GM23338 (cell line): ENCODE results near the gene EYS. TPM values are rescaled to one million over a fixed set of nuclear protein-coding genes. Genes with fewer than 3 reads are reported as not detected.
A peak's percentile ranks its signal among the peaks of the same experiment; 100 is the strongest.

Source experiments
- ATAC-seq: fragments of 200-7000 bp; cut with Tn5 transposase; 3 replicates; pipeline ENCODE4 v1.9.1; 2020
- DNase-seq: peaks from one replicate; pipeline ENCODE4 v3.0.0-alpha.2; 2015; ENCODE audit warnings: low spot score
- H2AFZ ChIP-seq: fragments of 200-600 bp; sonication (generic); 2 replicates; pipeline ENCODE4 v1.8.0; 2016; ENCODE audit warnings: antibody characterized with exemption, mild to moderate bottlenecking, moderate library complexity
- H3F3A ChIP-seq: fragments of 200-600 bp; sonication (generic); replicated peaks from 2 replicates; pipeline ENCODE4 v1.8.0; 2017; ENCODE audit warnings: antibody characterized with exemption, mixed run types, low read depth
- H3K27ac ChIP-seq: fragments of 200-600 bp; sonication (generic); 2 replicates; pipeline ENCODE4 v1.6.1; 2016; ENCODE audit warnings: low read depth
- H3K27me3 ChIP-seq: fragments of 200-600 bp; sonication (generic); 2 replicates; pipeline ENCODE4 v1.8.0; 2016; ENCODE audit warnings: mild to moderate bottlenecking, mixed run types, moderate library complexity; ENCODE audit not compliant: insufficient read depth
- H3K36me3 ChIP-seq: fragments of 200-600 bp; sonication (generic); 2 replicates; pipeline ENCODE4 v1.8.0; 2016; ENCODE audit warnings: mild to moderate bottlenecking; ENCODE audit not compliant: insufficient read depth
- H3K4me1 ChIP-seq: fragments of 200-600 bp; sonication (generic); 2 replicates; pipeline ENCODE4 v1.8.0; 2016; ENCODE audit warnings: mild to moderate bottlenecking, moderate library complexity; ENCODE audit not compliant: insufficient read depth
- H3K4me2 ChIP-seq: fragments of 200-600 bp; sonication (generic); 2 replicates; pipeline ENCODE4 v1.7.1; 2017; ENCODE audit warnings: mixed run types
- H3K4me3 ChIP-seq: fragments of 200-600 bp; sonication (generic); 2 replicates; pipeline ENCODE4 v1.6.1; 2016; ENCODE audit warnings: mixed run types
- H3K79me2 ChIP-seq: fragments of 200-600 bp; sonication (generic); replicated peaks from 2 replicates; pipeline ENCODE4 v1.8.0; 2017; ENCODE audit warnings: mild to moderate bottlenecking; ENCODE audit not compliant: insufficient read depth
- H3K9me2 ChIP-seq: fragments of 200-600 bp; sonication (generic); 2 replicates; pipeline ENCODE4 v1.8.0; 2017; ENCODE audit not compliant: insufficient read depth
- H4K20me1 ChIP-seq: fragments of 200-600 bp; sonication (generic); replicated peaks from 2 replicates; pipeline ENCODE4 v1.8.0; 2017; ENCODE audit warnings: mild to moderate bottlenecking; ENCODE audit not compliant: insufficient read depth
- H3K27ac Mint-ChIP-seq: 2 replicates; pipeline ENCODE4 v1.8.0; 2020; ENCODE audit warnings: inconsistent platforms, mild to moderate bottlenecking, moderate library complexity, mixed read lengths
- H3K27me3 Mint-ChIP-seq: 3 replicates; pipeline ENCODE4 v1.8.0; 2022; ENCODE audit warnings: low read depth, mild to moderate bottlenecking, moderate library complexity, mixed read lengths, inconsistent platforms; ENCODE audit not compliant: insufficient read depth, poor library complexity
- H3K36me3 Mint-ChIP-seq: 3 replicates; pipeline ENCODE4 v1.8.0; 2021; ENCODE audit warnings: low read depth, mild to moderate bottlenecking, inconsistent platforms, moderate library complexity, mixed read lengths
- H3K4me1 Mint-ChIP-seq: 3 replicates; pipeline ENCODE4 v1.8.0; 2020; ENCODE audit warnings: mild to moderate bottlenecking, inconsistent platforms, mixed read lengths
- H3K4me3 Mint-ChIP-seq: 3 replicates; pipeline ENCODE4 v1.8.0; 2021; ENCODE audit warnings: moderate library complexity, mild to moderate bottlenecking, inconsistent platforms, mixed read lengths
- H3K9me3 Mint-ChIP-seq: 3 replicates; pipeline ENCODE4 v1.8.0; 2020; ENCODE audit warnings: moderate library complexity, mild to moderate bottlenecking, inconsistent platforms, mixed read lengths
- CTCF ChIP-seq, 2 experiments: fragments of 200-600 bp in 1 of 2; sonication (generic) in 1 of 2; conservative IDR thresholded peaks; 2 replicates each; pipeline versions ENCODE4 v1.5.1 to v1.6.1; 2016 to 2017; ENCODE audit warnings: antibody characterized with exemption in 2 of 2, low read depth in 2 of 2, mild to moderate bottlenecking in 2 of 2, moderate library complexity in 1 of 2
- ETS1 ChIP-seq: IDR thresholded peaks from 2 replicates; pipeline ENCODE4 v1.6.1; 2016; ENCODE audit warnings: antibody characterized with exemption
- EZH2phosphoT487 ChIP-seq: fragments of 200-600 bp; sonication (generic); IDR thresholded peaks from one replicate; pipeline ENCODE4 v1.8.1; 2018; ENCODE audit warnings: antibody characterized with exemption; ENCODE audit not compliant: unreplicated experiment
- JUNB ChIP-seq: IDR thresholded peaks from one replicate; pipeline ENCODE4 v1.6.1; 2016; ENCODE audit warnings: antibody characterized with exemption; ENCODE audit not compliant: unreplicated experiment
- REST ChIP-seq: IDR thresholded peaks from one replicate; pipeline ENCODE4 v1.6.1; 2018; ENCODE audit warnings: antibody characterized with exemption; ENCODE audit not compliant: unreplicated experiment
- STAT1 ChIP-seq: IDR thresholded peaks from one replicate; pipeline ENCODE4 v1.6.1; 2016; ENCODE audit warnings: antibody characterized with exemption; ENCODE audit not compliant: unreplicated experiment
- ZNF331 ChIP-seq: fragments of 250-450 bp; sonication (Bioruptor Pico); IDR thresholded peaks from 2 replicates; pipeline ENCODE4 v1.5.0; 2020; ENCODE audit warnings: low read depth, mild to moderate bottlenecking, moderate library complexity
- ZNF462 ChIP-seq: fragments of 250-450 bp; sonication (Bioruptor Pico); IDR thresholded peaks from 2 replicates; pipeline ENCODE4 v1.5.0; 2020; ENCODE audit warnings: mild to moderate bottlenecking, moderate library complexity
- polyA plus RNA-seq: library from polyadenylated mRNA; unstranded; fragments of >200 nt; fragmentation: Nextera tagmentation; extraction: Ambion mirVana; gene quantifications from 2 replicates; pipeline ENCODE4 v1.2.1, GENCODE V29; 2016
- total RNA-seq: library from RNA; depleted of rRNA; stranded (reverse); fragments of >200 nt; shearing (Covaris generic); gene quantifications from 2 replicates; pipeline ENCODE4 v1.2.3, GENCODE V29; 2014

EYS gene
- total and polyA plus RNA-seq, 2 experiments from 2014 or later: 0.38 to 0.52 TPM

GRCh38 chr6:63765828-63766227, 1941.2 kb downstream of the EYS start:
- peaks cover 4% of the 10 kb centered on the region; the same call in 1 of the 3 replicates for H3K4me1 Mint-ChIP-seq
- H4K20me1 ChIP-seq: no peaks in the 10 kb centered on the region
- TF ChIP-seq EZH2phosphoT487: no peak
- no peaks in the 10 kb centered on the region for H3K36me3 ChIP-seq
- no peak overlapping the region for H2AFZ ChIP-seq
- no peaks in the 10 kb centered on the region for H3K36me3 Mint-ChIP-seq
- no peaks in the 10 kb centered on the region for H3K4me1 ChIP-seq
- H3K27me3 ChIP-seq: no peaks in the 10 kb centered on the region
- no peak overlapping the region for H3K27ac ChIP-seq
- H3K79me2 ChIP-seq: no peaks in the 10 kb centered on the region
- H3K27ac Mint-ChIP-seq: no peak overlapping the region
- DNase-seq: no peak
- ATAC-seq: no peak
- H3K4me3 ChIP-seq: no peak overlapping the region
- H3K4me2 ChIP-seq: no peak overlapping the region
- no peaks in the 10 kb centered on the region for H3F3A ChIP-seq
- no peaks in the 10 kb centered on the region for H3K27me3 Mint-ChIP-seq
- no peaks in the 10 kb centered on the region for H3K9me2 ChIP-seq
- H3K4me3 Mint-ChIP-seq: no peak overlapping the region
- peaks cover 14% of the 10 kb centered on the region for H3K9me3 Mint-ChIP-seq

- H3K9me2 ChIP-seq: no peaks in the 10 kb centered on the region
- ATAC-seq: no peak
- H3K36me3 Mint-ChIP-seq: no peaks in the 10 kb centered on the region
- no peak overlapping the region for H3K4me3 Mint-ChIP-seq
- no peak overlapping the region for H3K4me3 ChIP-seq
- H3K79me2 ChIP-seq: no peaks in the 10 kb centered on the region
- no peak overlapping the region for H3K4me2 ChIP-seq
- H4K20me1 ChIP-seq: no peaks in the 10 kb centered on the region
- no peak overlapping the region for H3K27ac ChIP-seq
- H2AFZ ChIP-seq: no peak overlapping the region
- peaks cover 14% of the 10 kb centered on the region for H3K9me3 Mint-ChIP-seq
- no peaks in the 10 kb centered on the region for H3K36me3 ChIP-seq
- TF ChIP-seq ZNF462 (CRISPR knock-in tag) (no peak), REST (no peak), ZNF331 (CRISPR knock-in tag) (no peak), ETS1 (no peak), CTCF (conservative IDR thresholded peaks at IDR 0.05; ENCODE audit: low read depth in 2 of 2) (peak in 1 of 2 experiments; percentile 73; a peak in 3 of 4 replicates), EZH2phosphoT487 (no peak), JUNB (no peak), STAT1 (no peak)
- H3K4me1 Mint-ChIP-seq: peaks cover 4% of the 10 kb centered on the region; the same call in 1 of the 3 replicates
- peak; percentile 68 for DNase-seq
- H3K4me1 ChIP-seq: no peaks in the 10 kb centered on the region
- H3K27me3 Mint-ChIP-seq: no peaks in the 10 kb centered on the region
- H3F3A ChIP-seq: no peaks in the 10 kb centered on the region
- no peaks in the 10 kb centered on the region for H3K27me3 ChIP-seq
- no peak overlapping the region for H3K27ac Mint-ChIP-seq
Measured at GRCh38 chr6:63764318-63764916, 1942.6 kb downstream of the EYS start.
